H1 (cell line): Measurements from ENCODE around the gene FRK. TPM values are rescaled to one million over a fixed set of nuclear protein-coding genes. Genes with fewer than 3 reads are reported as not detected.

ENCODE experiments used
- CTCF ChIA-PET: fragments of 300-600 bp; sonication (Branson Sonifier 250); formaldehyde crosslinking; loops from one replicate; lab custom pipeline; 2021; ENCODE audit not compliant: partially characterized antibody; lab: Charles Lee
- POLR2A ChIA-PET: fragments of 300-600 bp; sonication (Branson Sonifier 250); formaldehyde crosslinking; loops from one replicate; lab custom pipeline; 2021; ENCODE audit warnings: inconsistent platforms; ENCODE audit not compliant: partially characterized antibody; lab: Charles Lee
- DNase-seq, 2 experiments: peaks; one replicate each; pipeline versions ENCODE4 v3.0.0 to v3.0.0-alpha.2; 2010 to 2022; ENCODE audit warnings: low spot score in 2 of 2, low read depth in 1 of 2, mixed read lengths in 1 of 2
- FAIRE-seq: peaks from 2 replicates; lab custom pipeline; 2011; peaks lifted over from hg19 to GRCh38; lab: Jason Lieb, UNC
- H2AFZ ChIP-seq: 2 replicates; pipeline ENCODE4 v1.8.1; 2012; ENCODE audit warnings: low read length, inconsistent platforms
- H2AK5ac ChIP-seq: 2 replicates; pipeline ENCODE4 v1.6.1; 2013; ENCODE audit warnings: low read depth, low read length
- H2BK120ac ChIP-seq: replicated peaks from 2 replicates; pipeline ENCODE3; 2013; ENCODE audit warnings: low read depth, low read length, inconsistent platforms
- H2BK12ac ChIP-seq: 2 replicates; pipeline ENCODE4 v1.6.1; 2013; ENCODE audit warnings: low read depth, low read length
- H2BK15ac ChIP-seq: 2 replicates; pipeline ENCODE4 v1.6.1; 2013; ENCODE audit warnings: low read length
- H2BK20ac ChIP-seq: 2 replicates; pipeline ENCODE4 v1.6.1; 2013; ENCODE audit warnings: low read length
- H2BK5ac ChIP-seq: 2 replicates; pipeline ENCODE4 v1.6.1; 2013; ENCODE audit warnings: low read depth, low read length
- H3K14ac ChIP-seq: 2 replicates; pipeline ENCODE4 v1.6.1; 2013; ENCODE audit warnings: inconsistent platforms; ENCODE audit not compliant: insufficient read length
- H3K18ac ChIP-seq: 2 replicates; pipeline ENCODE4 v1.6.1; 2013; ENCODE audit warnings: low read length; ENCODE audit errors: extremely low read depth
- H3K23ac ChIP-seq: 2 replicates; pipeline ENCODE4 v1.6.1; 2013; ENCODE audit warnings: inconsistent platforms; ENCODE audit not compliant: insufficient read length
- H3K23me2 ChIP-seq: 2 replicates; pipeline ENCODE4 v1.6.1; 2013; ENCODE audit warnings: low read depth, low read length
- H3K27ac ChIP-seq: 2 replicates; pipeline ENCODE4 v1.6.1; 2011; ENCODE audit warnings: low read depth, low read length, inconsistent platforms
- H3K27me3 ChIP-seq, 4 experiments: replicated peaks in 1 of 4; 1 replicate in 1 of 4; 2 replicates in 3 of 4; pipeline versions ENCODE4 v1.6.1 to v1.8.1; 2011 to 2013; ENCODE audit warnings: low read length in 3 of 4, mild to moderate bottlenecking in 3 of 4, inconsistent platforms in 2 of 4, mixed read lengths in 2 of 4, moderate library complexity in 1 of 4; ENCODE audit not compliant: control insufficient read depth in 3 of 4, insufficient read depth in 3 of 4; ENCODE audit errors: extremely low read depth in 1 of 4
- H3K36me3 ChIP-seq, 4 experiments: 2 replicates each; pipeline versions ENCODE4 v1.6.1 to v1.8.1; 2011 to 2013; ENCODE audit warnings: mild to moderate bottlenecking in 4 of 4, low read length in 3 of 4, moderate library complexity in 2 of 4, control low read depth in 1 of 4, inconsistent platforms in 1 of 4; ENCODE audit not compliant: insufficient read depth in 4 of 4, control insufficient read depth in 2 of 4
- H3K4ac ChIP-seq: replicated peaks from 2 replicates; pipeline ENCODE3; 2013; ENCODE audit warnings: low read length, low read depth, mixed read lengths, inconsistent platforms; ENCODE audit not compliant: insufficient read length
- H3K4me1 ChIP-seq, 4 experiments: replicated peaks in 1 of 4; 1 replicate in 1 of 4; 2 replicates in 3 of 4; pipeline versions ENCODE4 v1.6.1 to v1.8.1; 2011 to 2013; ENCODE audit warnings: low read length in 3 of 4, inconsistent platforms in 2 of 4, mixed read lengths in 1 of 4; ENCODE audit not compliant: insufficient read depth in 4 of 4, control insufficient read depth in 3 of 4
- H3K4me2 ChIP-seq, 2 experiments: 2 replicates each; pipeline versions ENCODE4 v1.6.1 to v1.8.1; 2011 to 2013; ENCODE audit warnings: low read depth in 2 of 2, low read length in 2 of 2, control low read depth in 1 of 2, inconsistent platforms in 1 of 2, mild to moderate bottlenecking in 1 of 2; ENCODE audit not compliant: insufficient read depth in 1 of 2
- H3K4me3 ChIP-seq, 4 experiments: fragments of 200-600, 300-600 bp in 1 of 4; sonication (generic), shearing (Covaris generic), sonication (Bioruptor Twin) in 1 of 4; 2 replicates each; pipeline versions ENCODE4 v1.5.1 to v1.8.1; 2011 to 2016; ENCODE audit warnings: low read length in 4 of 4, low read depth in 3 of 4, control low read depth in 2 of 4, inconsistent platforms in 2 of 4, mild to moderate bottlenecking in 2 of 4, mixed read lengths in 1 of 4, moderate library complexity in 1 of 4; ENCODE audit not compliant: insufficient read depth in 2 of 4; ENCODE audit errors: extremely low read depth in 1 of 4
- H3K56ac ChIP-seq: replicated peaks from 2 replicates; pipeline ENCODE3; 2013; ENCODE audit warnings: low read depth, mild to moderate bottlenecking, mixed read lengths, low read length, inconsistent platforms; ENCODE audit not compliant: insufficient read length
- H3K79me1 ChIP-seq: 2 replicates; pipeline ENCODE4 v1.6.1; 2013; ENCODE audit warnings: low read depth, low read length, control low read depth
- H3K79me2 ChIP-seq, 2 experiments: 2 replicates each; pipeline versions ENCODE4 v1.6.1 to v1.8.1; 2012 to 2013; ENCODE audit warnings: low read length in 2 of 2, mild to moderate bottlenecking in 2 of 2, inconsistent platforms in 1 of 2; ENCODE audit not compliant: insufficient read depth in 2 of 2, control insufficient read depth in 1 of 2
- H3K9ac ChIP-seq, 4 experiments: replicated peaks in 1 of 4; 1 replicate in 1 of 4; 2 replicates in 3 of 4; pipeline versions ENCODE4 v1.6.1 to v1.8.1; 2011 to 2013; ENCODE audit warnings: low read depth in 3 of 4, low read length in 3 of 4, control low read depth in 2 of 4, mild to moderate bottlenecking in 2 of 4, moderate library complexity in 2 of 4, inconsistent platforms in 1 of 4; ENCODE audit errors: extremely low read depth in 1 of 4
- H3K9me3 ChIP-seq, 2 experiments: 2 replicates each; pipeline versions ENCODE4 v1.6.1 to v1.8.1; 2012 to 2013; ENCODE audit warnings: mild to moderate bottlenecking in 2 of 2, moderate library complexity in 2 of 2, control low read depth in 1 of 2, inconsistent platforms in 1 of 2, low read depth in 1 of 2, low read length in 1 of 2, mixed read lengths in 1 of 2; ENCODE audit not compliant: insufficient read depth in 2 of 2
- H4K20me1 ChIP-seq, 2 experiments: replicated peaks in 1 of 2; 2 replicates each; pipeline versions ENCODE3 to v1.8.1; 2011 to 2013; ENCODE audit warnings: inconsistent platforms in 2 of 2, low read length in 2 of 2, mild to moderate bottlenecking in 1 of 2; ENCODE audit not compliant: insufficient read depth in 2 of 2, control insufficient read depth in 1 of 2
- H4K5ac ChIP-seq: 2 replicates; pipeline ENCODE4 v1.6.1; 2013; ENCODE audit warnings: low read length, low read depth, mixed read lengths, inconsistent platforms; ENCODE audit not compliant: insufficient read length
- H4K8ac ChIP-seq: 2 replicates; pipeline ENCODE4 v1.8.0; 2013; ENCODE audit warnings: mild to moderate bottlenecking, moderate library complexity, low read length, inconsistent platforms; ENCODE audit not compliant: insufficient read depth; ENCODE audit errors: extremely low read depth
- H4K91ac ChIP-seq: replicated peaks from 2 replicates; pipeline ENCODE3; 2013; ENCODE audit warnings: low read length, mixed read lengths, inconsistent platforms; ENCODE audit not compliant: insufficient read length
- ASH2L ChIP-seq: fragments of 200-600, 300-600 bp; sonication (generic); IDR thresholded peaks from one replicate; pipeline ENCODE4 v1.7.1; 2017; ENCODE audit warnings: low read length
- CHD1 ChIP-seq: IDR thresholded peaks from 2 replicates; pipeline ENCODE4 v1.6.1; 2012; ENCODE audit warnings: low read depth, low read length, improper control_type of control experiment
- CHD2 ChIP-seq: IDR thresholded peaks from 2 replicates; pipeline ENCODE4 v1.6.1; 2012; ENCODE audit warnings: low read length, improper control_type of control experiment
- NRF1 ChIP-seq: IDR thresholded peaks from 2 replicates; pipeline ENCODE4 v1.6.1; 2011; ENCODE audit warnings: mild to moderate bottlenecking, low read depth, low read length, improper control_type of control experiment
- WGBS, 2 experiments: shearing (Covaris generic) in 1 of 2; methylation state at CpG; one replicate each; pipeline versions ENCODE4 v1.1.6 to v1.1.7; 2013 to 2015; ENCODE audit warnings: low lambda C conversion rate in 2 of 2, mixed read lengths in 2 of 2, inconsistent platforms in 1 of 2, low coverage in 1 of 2, missing lambda C conversion rate in 1 of 2; ENCODE audit not compliant: insufficient replicate concordance in 2 of 2, insufficient coverage in 1 of 2, insufficient read length in 1 of 2; ENCODE audit errors: extremely low coverage in 1 of 2, missing lambda C conversion rate in 1 of 2; 5-methylcytosine and 5-hydroxymethylcytosine counted together
- polyA plus RNA-seq, 7 experiments: library from polyadenylated mRNA; depleted of rRNA in 3 of 7; stranded (reverse) in 5 of 7; unstranded in 2 of 7; fragments of >200 nt in 5 of 7; fragments of 200-250 nt in 2 of 7; gene quantifications; 1 replicate in 5 of 7; 2 replicates in 1 of 7; 4 replicates in 1 of 7; pipeline versions ENCODE4 v1.2.1 to v1.2.3, GENCODE V29; 2011 to 2013; ENCODE audit warnings: missing spikeins in 2 of 7, mixed read lengths in 2 of 7
- total RNA-seq: library from RNA; stranded (reverse); fragmentation: NEBNext Ultra II Directional; extraction: Animal tissue kit (Norgen Biotek cat#: 25700); gene quantifications from 2 replicates; pipeline ENCODE4 v1.2.1, GENCODE V29; 2021

The FRK gene
- total and polyA plus RNA-seq, 2 of the 8 experiments (the other 6 are each of a cell fraction or from before 2014, with no cell fraction given), result 0.11 to 0.24 TPM

- CTCF ChIA-PET, result interaction anchor here (0.7 to 2.0 kb wide), 3 partner anchors 8 to 42 kb away, joined by 3 to 6 read pairs (median 4); partner anchors contain the start of gene FRK
- WGBS, 2 experiments, result 77% methylated on average over 1 of the region's 1 CpG; no CpG with 5 or more reads in 1 of the 2 experiments
- H4K8ac ChIP-seq, result no peak overlapping the region
- no peak overlapping the region for H3K4me3 ChIP-seq
- H2BK12ac ChIP-seq, result no peak overlapping the region
- H2BK5ac ChIP-seq, result no peak overlapping the region
- H3K9me3 ChIP-seq, result no peaks in the 10 kb centered on the region
- H3K56ac ChIP-seq, result no peak overlapping the region
- no peak overlapping the region for H3K18ac ChIP-seq
- no peaks in the 10 kb centered on the region for H3K79me1 ChIP-seq
- no peak overlapping the region for H2BK15ac ChIP-seq
- H4K91ac ChIP-seq, result no peak overlapping the region
- H4K5ac ChIP-seq, result no peak overlapping the region
- POLR2A ChIA-PET, result no interaction called here
- no peak overlapping the region for H2BK20ac ChIP-seq
- no peaks in the 10 kb centered on the region for H3K27me3 ChIP-seq
- no peaks in the 10 kb centered on the region for H4K20me1 ChIP-seq
- no peak overlapping the region for H2BK120ac ChIP-seq
- H3K23ac ChIP-seq, result no peak overlapping the region
- FAIRE-seq (no peak), DNase-seq (no peak)
- H3K23me2 ChIP-seq, result no peaks in the 10 kb centered on the region
- no peaks in the 10 kb centered on the region for H3K79me2 ChIP-seq
- no peak overlapping the region for H3K9ac ChIP-seq
- no peak overlapping the region for H3K14ac ChIP-seq
- peaks cover 0 to 3% (median 1%) of the 10 kb centered on the region in 4 experiments; a peak in 2 of 7 replicates for H3K4me1 ChIP-seq
- no peak overlapping the region for H2AFZ ChIP-seq
- no peak overlapping the region for H3K4me2 ChIP-seq
- no peaks in the 10 kb centered on the region for H3K36me3 ChIP-seq
- H2AK5ac ChIP-seq, result no peak overlapping the region
- H3K27ac ChIP-seq, result no peak overlapping the region
- no peak overlapping the region for H3K4ac ChIP-seq
- no peak for TF ChIP-seq CHD2
- no peak for TF ChIP-seq CHD1
- no peak for TF ChIP-seq NRF1
- no peak for TF ChIP-seq ASH2L
Observed at GRCh38 chr6:116018976-116019375, 41.7 kb downstream of the FRK start.
